GM18505 (cell line): ENCODE data around the gene CST3.

Experiments used
- ATAC-seq: cut with Tn5 transposase; IDR thresholded peaks from one replicate; pipeline ENCODE4 v1.9.1; 2021; ENCODE audit not compliant: unreplicated experiment
- POLR2A ChIP-seq: IDR thresholded peaks from 4 replicates; pipeline ENCODE4 v1.6.1; 2011; ENCODE audit warnings: borderline replicate concordance; ENCODE audit not compliant: insufficient read depth, insufficient read length; ENCODE audit errors: extremely low read depth

CST3 gene

DNA sequence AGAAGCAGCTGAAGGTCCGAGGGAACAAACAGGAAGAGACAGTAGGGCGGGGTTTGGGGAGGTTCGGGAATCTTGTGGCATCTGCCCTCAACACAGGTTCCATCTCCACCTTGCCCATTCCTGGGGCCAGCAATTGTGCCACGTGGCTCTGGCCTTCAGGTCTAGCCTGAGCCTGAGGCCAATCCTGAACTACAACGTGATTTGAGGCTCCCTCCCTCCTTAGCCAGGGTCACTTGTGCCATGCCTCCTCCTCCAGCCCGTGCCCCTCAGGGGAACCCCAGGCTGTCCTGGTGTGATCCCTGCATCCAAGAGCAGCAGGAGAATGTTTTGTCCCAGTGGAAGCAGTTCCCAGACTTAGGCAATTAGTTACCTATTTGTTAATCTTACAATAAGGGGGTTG, 35.1 kb downstream of the CST3 start:
- no peak for TF ChIP-seq POLR2A
- ATAC-seq = no peak

DNA sequence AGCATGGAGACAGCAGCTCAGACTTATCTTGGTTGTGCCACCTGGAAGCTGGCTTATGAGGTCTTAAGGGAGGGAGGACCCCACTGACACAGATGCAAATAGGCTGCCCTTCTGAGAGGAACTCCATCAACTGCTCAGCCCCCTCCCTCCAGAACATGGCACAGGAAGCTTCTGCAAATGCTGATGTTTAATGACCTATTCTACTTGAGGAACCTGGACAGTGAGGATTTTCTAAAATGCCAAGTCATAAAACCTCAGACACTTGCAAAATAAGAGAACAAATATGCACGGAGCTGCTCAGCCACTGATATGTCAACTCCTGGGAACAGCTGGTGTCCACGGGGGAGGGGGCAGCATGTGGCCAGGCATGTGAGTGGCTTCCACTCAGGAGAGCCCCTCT, 35.5 kb downstream of the CST3 start:
- TF ChIP-seq POLR2A = no peak
- no peak for ATAC-seq

DNA sequence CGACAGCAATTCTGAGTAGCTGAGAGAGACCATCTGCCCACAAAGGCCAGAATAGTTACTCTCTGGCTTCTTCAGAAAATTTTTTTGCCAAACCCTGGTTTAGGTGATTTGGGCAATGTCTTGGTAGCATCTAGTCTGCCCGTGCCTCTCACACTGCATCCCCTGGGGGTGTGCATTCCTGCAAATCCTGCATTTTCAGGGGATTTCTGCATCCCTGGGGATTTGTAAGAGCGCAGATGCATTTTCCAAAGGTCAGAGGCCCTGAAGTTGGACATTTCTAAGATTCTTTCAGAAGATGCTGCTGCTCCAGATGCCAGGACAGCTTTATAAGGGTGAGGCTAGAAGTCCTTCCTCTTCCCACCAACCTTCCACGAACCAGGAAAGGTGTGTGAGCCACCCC, 36.0 kb downstream of the CST3 start:
- no peak for ATAC-seq

DNA sequence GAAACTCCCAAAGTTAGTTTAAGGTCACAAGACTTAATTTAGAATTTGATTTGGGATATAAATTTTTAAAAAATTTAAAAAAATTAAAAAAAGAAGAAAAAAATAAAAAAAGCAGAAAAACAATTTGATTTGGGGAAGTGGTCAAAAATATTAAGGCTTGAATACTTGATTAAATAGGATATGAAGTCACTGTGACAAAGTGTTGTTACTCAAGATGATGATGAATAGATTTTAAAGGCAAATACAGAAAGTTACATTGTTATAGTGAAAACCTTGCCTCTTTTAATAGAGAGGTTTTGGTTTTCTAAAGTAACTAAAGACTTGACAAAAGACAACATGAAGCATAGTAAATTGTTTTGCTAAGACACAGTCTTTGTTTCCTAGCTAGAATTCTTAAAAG, 39.3 kb downstream of the CST3 start:
- TF ChIP-seq POLR2A = no peak
- ATAC-seq = no peak

More for the DNA sequence above, 36.0 kb downstream of the CST3 start:
- TF ChIP-seq POLR2A = no peak

DNA sequence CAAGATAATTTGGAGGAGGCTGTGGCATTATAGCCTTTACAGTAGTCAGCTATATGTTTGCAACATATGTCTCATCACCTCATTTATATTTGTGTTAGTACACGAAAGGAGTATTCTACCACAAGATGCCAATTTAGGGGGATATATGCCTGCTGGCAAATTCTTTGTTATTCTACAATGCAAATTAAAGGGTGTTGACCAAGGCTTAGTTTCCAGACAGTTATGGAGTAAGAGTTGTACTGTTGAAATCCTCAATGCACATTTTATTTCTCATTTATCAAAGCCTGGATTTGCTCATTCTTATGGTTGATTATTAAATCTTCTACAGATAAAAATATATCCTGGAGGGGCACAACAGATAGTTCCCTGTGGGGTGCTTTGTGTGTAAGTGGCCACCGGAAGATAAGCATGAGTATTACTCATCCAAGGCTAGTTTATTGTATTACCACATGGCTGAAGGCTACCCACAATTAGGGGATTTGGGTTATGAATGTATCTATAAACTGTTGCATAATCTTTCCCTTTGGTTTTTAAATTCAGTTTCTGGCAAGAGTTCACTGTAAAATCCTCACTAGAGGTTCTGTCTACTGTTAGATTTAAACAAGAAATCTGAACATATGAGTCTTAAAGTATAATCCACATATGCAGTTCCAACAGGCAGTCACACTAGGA, 41.0 kb downstream of the CST3 start:
- no peak for TF ChIP-seq POLR2A
- ATAC-seq = no peak

DNA sequence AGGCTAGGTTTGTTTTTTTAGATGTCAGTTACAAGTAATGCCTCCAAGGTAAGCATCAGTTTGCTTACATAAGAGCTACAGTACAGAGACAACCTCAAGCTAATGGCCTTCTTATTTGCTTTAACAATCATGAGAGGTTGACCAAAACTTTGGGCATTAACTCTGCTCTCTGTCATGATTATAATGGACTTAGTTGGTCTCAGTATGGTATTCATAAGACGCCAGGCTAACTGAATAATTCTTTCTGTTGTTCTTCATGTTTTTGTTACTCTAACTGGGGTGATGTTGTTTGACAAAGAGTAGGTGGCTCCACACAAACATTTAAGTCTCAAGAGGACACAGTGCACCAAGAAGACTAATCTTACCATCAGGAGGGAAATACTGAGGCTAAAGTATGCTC, 41.8 kb downstream of the CST3 start:
- no peak for TF ChIP-seq POLR2A
- ATAC-seq = no peak

DNA sequence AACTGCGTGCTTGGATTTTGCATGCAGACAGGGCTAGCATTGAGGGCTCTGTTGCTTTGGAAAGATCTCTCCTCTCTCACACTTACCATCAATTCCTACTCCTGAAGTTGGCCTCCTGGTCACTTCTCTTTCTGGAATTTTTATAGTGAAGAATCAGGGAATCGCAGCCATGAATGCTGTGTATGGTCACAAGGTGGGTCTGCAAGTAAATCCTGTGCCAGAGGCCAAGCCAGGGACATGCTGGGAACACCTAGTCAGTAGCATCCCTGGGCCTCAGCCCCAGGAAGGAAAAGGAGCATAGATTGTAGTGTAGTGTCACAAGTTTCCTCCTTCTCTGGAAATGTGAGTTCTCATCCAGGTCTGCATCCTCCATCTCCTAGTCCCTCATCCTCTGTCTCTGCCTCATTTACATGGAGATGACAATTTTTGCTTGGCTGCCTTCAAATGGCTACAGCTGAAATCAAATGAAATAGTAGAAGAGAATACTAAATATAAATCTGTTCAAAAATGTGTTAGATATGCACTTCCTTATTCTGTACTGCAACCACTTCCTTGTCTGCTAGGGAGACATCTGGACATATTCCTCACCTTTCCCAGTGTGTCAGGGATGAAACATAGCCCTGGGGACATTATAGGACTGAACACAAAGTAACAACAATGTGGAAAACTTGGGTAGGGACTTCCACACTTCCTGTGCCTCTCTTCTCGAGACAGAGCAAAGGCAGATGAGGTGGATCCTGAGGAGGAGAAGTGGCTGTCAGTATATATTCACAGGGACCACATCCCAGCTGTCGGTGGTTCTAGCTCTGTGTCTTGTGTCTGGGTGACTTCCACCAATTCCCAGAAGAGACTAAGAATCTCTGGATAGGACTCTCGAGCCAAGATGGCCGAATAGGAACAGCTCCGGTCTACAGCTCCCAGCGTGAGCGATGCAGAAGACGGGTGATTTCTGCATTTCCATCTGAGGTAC, 49.0 kb downstream of the CST3 start:
- no peak for ATAC-seq
- TF ChIP-seq POLR2A = no peak

DNA sequence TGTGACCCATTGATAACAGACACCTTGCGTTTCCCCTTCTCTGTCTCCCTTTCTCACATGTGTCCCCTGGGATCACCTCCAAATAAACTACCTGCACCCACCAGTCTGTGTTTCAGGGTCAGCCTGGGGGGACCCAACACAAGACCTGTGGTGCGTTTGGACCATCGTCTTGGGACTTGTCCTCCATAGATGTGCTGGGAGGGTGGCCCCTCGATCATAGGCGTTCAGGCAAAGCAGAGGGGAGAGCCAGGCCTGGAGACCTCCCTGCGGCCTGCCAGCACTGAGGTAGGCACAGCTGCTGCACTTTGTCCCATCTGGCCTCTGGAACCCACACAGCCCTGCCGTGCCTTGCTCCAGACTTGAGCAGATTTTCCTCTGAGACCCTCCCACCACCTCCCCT, 50.1 kb downstream of the CST3 start:
- TF ChIP-seq POLR2A = no peak
- no peak for ATAC-seq

DNA sequence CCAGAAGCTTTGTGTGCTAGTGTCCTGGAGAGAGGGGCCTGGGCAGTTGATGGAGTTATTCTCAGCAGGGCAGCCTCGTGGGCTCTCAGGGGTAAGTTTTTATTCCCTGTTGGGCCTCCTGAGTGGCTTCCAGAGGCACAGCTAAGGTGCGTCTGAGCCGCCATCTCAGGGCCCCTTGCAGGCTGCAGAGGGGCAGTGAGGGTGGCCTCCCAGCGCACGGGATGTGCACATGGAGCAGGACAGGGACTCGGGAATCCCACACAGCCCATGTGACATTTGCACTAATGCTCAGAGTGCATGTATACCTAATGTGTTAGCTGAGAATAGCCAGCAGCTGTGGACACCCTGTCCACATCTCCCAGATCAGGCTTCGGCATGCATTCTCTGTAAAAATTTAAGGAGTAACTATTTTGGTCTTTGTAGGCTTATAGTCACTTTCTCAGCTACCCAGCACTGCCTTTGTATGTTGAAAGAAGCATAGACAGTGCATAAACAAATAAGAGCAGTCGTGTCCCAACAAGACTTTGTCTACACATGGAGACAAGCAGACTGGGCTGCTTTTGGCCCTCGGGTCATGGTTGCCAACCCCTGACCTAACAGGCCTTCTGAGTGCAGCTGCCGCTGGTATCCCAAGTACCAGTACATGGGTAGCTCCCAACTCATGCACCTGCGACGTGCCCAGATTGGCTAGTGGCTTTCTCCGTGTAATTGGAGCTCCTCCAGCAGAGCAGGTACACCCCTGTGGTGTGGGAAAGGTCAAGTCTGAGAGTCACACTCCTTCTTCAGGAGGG, 50.8 kb downstream of the CST3 start:
- TF ChIP-seq POLR2A = no peak
- ATAC-seq = no peak

DNA sequence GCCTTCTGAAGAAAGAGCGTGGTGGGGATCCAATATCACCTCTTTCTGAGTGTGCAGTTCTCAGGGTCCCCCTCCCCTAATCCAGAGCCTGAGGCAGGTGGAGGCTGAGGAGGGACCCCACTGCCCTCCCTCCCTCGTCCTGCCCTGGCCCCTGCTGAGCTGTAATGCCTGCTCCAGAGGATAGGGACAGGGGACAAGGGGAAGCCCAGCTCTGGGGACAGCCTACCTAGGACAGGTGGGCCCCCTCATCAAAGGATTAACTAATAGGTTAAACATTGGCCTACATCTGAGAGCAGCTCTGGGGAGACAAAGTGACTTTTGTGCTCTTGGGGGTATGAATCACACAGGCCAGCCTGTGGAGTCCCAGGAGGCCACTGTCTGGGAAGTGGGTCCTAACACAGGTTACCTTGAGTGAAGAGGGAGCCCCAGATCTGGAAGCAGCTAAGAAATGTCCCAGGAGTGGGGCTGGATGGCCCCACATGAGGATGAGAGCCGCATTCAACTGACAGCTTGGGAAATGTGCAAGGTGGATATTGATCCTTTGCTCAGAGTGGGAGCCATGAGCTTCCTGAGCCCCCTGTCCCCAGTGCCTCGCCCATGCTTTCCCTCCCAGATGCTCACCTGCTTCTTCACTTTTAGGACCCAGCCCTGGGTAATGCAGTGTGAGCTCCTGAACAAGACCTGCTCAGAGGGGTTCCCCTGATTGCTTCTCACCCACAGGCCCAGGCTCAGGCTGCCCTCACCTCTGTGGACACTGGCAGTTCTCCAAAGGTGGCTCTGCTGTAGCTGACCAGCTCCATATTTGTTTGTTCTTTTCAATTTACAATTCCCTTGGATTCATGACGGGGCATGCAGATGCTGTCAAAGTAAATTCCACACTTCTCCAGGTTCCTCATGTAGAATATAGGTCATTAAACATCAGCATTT, 51.7 kb downstream of the CST3 start:
- no peak for TF ChIP-seq POLR2A
- no peak for ATAC-seq

DNA sequence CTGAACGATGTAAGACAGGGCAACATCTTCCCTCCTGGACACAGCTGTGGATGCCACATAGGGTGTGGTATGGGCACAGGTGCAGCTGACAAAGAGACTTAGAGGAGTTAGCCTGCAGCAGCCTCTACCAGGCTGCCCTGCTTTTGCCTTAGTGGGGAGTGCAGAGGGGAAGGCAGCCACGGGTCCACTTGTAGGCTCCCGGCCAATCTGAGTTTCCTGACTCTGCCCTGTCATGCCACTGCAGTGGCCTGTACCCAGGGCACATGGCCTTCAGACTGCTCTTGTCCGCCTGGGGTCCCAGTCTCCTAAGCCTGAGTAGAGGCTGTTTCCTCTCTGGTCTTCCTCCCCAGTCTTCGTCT, 52.3 kb downstream of the CST3 start:
- ATAC-seq = no peak
- TF ChIP-seq POLR2A = no peak

DNA sequence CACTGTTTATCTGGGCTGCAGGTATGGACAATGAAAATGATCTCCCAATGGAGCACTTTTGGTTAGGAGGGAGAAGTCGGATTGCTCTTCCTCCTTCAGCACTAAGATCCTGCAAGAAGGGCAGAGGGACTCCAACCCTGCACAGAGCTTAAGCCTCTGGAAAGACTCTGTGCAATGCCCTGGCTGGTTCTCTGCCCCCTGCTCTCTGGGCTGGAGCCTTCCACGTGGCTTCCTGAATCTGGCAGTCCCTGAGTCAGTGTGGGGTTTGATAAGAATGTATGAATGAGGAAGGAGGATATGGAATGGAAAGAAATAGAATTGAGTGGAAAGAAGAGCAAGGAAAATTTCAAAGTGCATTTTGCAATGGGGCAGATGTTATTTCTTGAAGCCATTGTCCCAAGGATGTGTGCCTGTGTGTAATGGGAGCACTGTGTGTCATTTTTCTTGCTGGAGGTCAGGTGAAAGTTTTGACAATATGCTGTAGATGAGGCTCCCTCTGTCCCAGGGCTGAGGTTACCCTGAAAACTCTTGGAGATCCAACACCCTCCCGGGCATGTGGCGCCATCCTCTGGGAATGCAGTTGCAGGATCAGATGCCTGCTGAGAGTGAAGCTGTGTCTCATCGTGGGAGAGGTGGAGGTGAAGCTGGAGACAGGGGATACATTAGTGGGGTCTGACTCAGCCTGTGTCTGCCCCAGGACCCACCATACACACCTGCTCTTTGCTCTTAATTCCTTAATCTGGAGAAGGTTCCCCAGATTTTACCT, 53.1 kb downstream of the CST3 start:
- ATAC-seq = no peak
- no peak for TF ChIP-seq POLR2A
